ENCODE data around the gene CYTH3.

Gene CYTH3

GRCh38 chr7:6146666-6147065 is 125.8 kb downstream of the CYTH3 start:
- Histone ChIP-seq H3K4me3 (ENCODE audit: low read depth, low read length) (no peak overlapping the region), H3K4me1 (ENCODE audit: control insufficient read depth, insufficient read depth, low read length) (no peaks in the 10 kb centered on the region), H3K9me3 (ENCODE audit: control insufficient read depth, insufficient read depth, low read depth, low read length) (no peaks in the 10 kb centered on the region), H3K36me3 (ENCODE audit: control insufficient read depth, insufficient read depth, low read length) (peaks cover 90% of the 10 kb centered on the region), H3K9ac (ENCODE audit: low read length) (no peak overlapping the region), H3K27me3 (ENCODE audit: control insufficient read depth, insufficient read depth, low read length) (no peaks in the 10 kb centered on the region), H3K27ac (ENCODE audit: low read depth, low read length) (no peak overlapping the region)

GRCh38 chr7:6143997-6144396 is 128.4 kb downstream of the CYTH3 start:
- H3K9ac ChIP-seq (ENCODE audit: low read length) = no peak overlapping the region
- no peaks in the 10 kb centered on the region for H3K27me3 ChIP-seq (ENCODE audit: control insufficient read depth, insufficient read depth, low read length)
- H3K4me3 ChIP-seq (ENCODE audit: low read depth, low read length) = no peak overlapping the region
- H3K9me3 ChIP-seq (ENCODE audit: control insufficient read depth, insufficient read depth, low read depth, low read length) = no peaks in the 10 kb centered on the region
- H3K36me3 ChIP-seq (ENCODE audit: control insufficient read depth, insufficient read depth, low read length) = peaks cover 83% of the 10 kb centered on the region
- no peaks in the 10 kb centered on the region for H3K4me1 ChIP-seq (ENCODE audit: control insufficient read depth, insufficient read depth, low read length)
- no peak overlapping the region for H3K27ac ChIP-seq (ENCODE audit: low read depth, low read length)

- Histone ChIP-seq H3K27ac (ENCODE audit: low read depth, low read length) (no peak overlapping the region), H3K4me3 (ENCODE audit: low read depth, low read length) (no peak overlapping the region), H3K9ac (ENCODE audit: low read length) (no peak overlapping the region), H3K4me1 (ENCODE audit: control insufficient read depth, insufficient read depth, low read length) (no peaks in the 10 kb centered on the region), H3K9me3 (ENCODE audit: control insufficient read depth, insufficient read depth, low read depth, low read length) (no peaks in the 10 kb centered on the region), H3K36me3 (ENCODE audit: control insufficient read depth, insufficient read depth, low read length) (peaks cover 77% of the 10 kb centered on the region), H3K27me3 (ENCODE audit: control insufficient read depth, insufficient read depth, low read length) (no peaks in the 10 kb centered on the region)
These were observed 129.5 kb downstream of the CYTH3 start for GRCh38 chr7:6142871-6143380.

- no peak overlapping the region for H3K27ac ChIP-seq (ENCODE audit: low read depth, low read length)
- no peaks in the 10 kb centered on the region for H3K9me3 ChIP-seq (ENCODE audit: control insufficient read depth, insufficient read depth, low read depth, low read length)
These were observed 133.0 kb downstream of the CYTH3 start for GRCh38 chr7:6139189-6139996.

GRCh38 chr7:6136475-6136874 is 135.9 kb downstream of the CYTH3 start:
- Histone ChIP-seq H3K9me3 (ENCODE audit: control insufficient read depth, insufficient read depth, low read depth, low read length) (no peaks in the 10 kb centered on the region), H3K27ac (ENCODE audit: low read depth, low read length) (no peak overlapping the region), H3K36me3 (ENCODE audit: control insufficient read depth, insufficient read depth, low read length) (peaks cover 39% of the 10 kb centered on the region), H3K4me3 (ENCODE audit: low read depth, low read length) (no peak overlapping the region), H3K4me1 (ENCODE audit: control insufficient read depth, insufficient read depth, low read length) (no peaks in the 10 kb centered on the region), H3K9ac (ENCODE audit: low read length) (no peak overlapping the region), H3K27me3 (ENCODE audit: control insufficient read depth, insufficient read depth, low read length) (no peaks in the 10 kb centered on the region)

More at GRCh38 chr7:6139189-6139996, 133.0 kb downstream of the CYTH3 start:
- Histone ChIP-seq H3K27me3 (ENCODE audit: control insufficient read depth, insufficient read depth, low read length) (no peaks in the 10 kb centered on the region), H3K4me3 (ENCODE audit: low read depth, low read length) (no peak overlapping the region), H3K36me3 (ENCODE audit: control insufficient read depth, insufficient read depth, low read length) (peaks cover 54% of the 10 kb centered on the region), H3K9ac (ENCODE audit: low read length) (no peak overlapping the region), H3K4me1 (ENCODE audit: control insufficient read depth, insufficient read depth, low read length) (no peaks in the 10 kb centered on the region)

GRCh38 chr7:6133249-6133648 is 139.2 kb downstream of the CYTH3 start:
- Histone ChIP-seq H3K36me3 (ENCODE audit: control insufficient read depth, insufficient read depth, low read length) (peaks cover 43% of the 10 kb centered on the region), H3K27me3 (ENCODE audit: control insufficient read depth, insufficient read depth, low read length) (no peaks in the 10 kb centered on the region), H3K27ac (ENCODE audit: low read depth, low read length) (no peak overlapping the region), H3K4me1 (ENCODE audit: control insufficient read depth, insufficient read depth, low read length) (no peaks in the 10 kb centered on the region), H3K9ac (ENCODE audit: low read length) (no peak overlapping the region), H3K9me3 (ENCODE audit: control insufficient read depth, insufficient read depth, low read depth, low read length) (no peaks in the 10 kb centered on the region), H3K4me3 (ENCODE audit: low read depth, low read length) (no peak overlapping the region)

GRCh38 chr7:6130007-6130587 is 142.3 kb downstream of the CYTH3 start:
- H3K36me3 ChIP-seq (ENCODE audit: control insufficient read depth, insufficient read depth, low read length) = peaks cover 50% of the 10 kb centered on the region
- no peaks in the 10 kb centered on the region for H3K4me1 ChIP-seq (ENCODE audit: control insufficient read depth, insufficient read depth, low read length)
- H3K27ac ChIP-seq (ENCODE audit: low read depth, low read length) = no peak overlapping the region
- no peaks in the 10 kb centered on the region for H3K27me3 ChIP-seq (ENCODE audit: control insufficient read depth, insufficient read depth, low read length)
- H3K9ac ChIP-seq (ENCODE audit: low read length) = no peak overlapping the region
- no peak overlapping the region for H3K4me3 ChIP-seq (ENCODE audit: low read depth, low read length)
- H3K9me3 ChIP-seq (ENCODE audit: control insufficient read depth, insufficient read depth, low read depth, low read length) = no peaks in the 10 kb centered on the region

- Histone ChIP-seq H3K9ac (ENCODE audit: low read length) (no peak overlapping the region), H3K27me3 (ENCODE audit: control insufficient read depth, insufficient read depth, low read length) (no peaks in the 10 kb centered on the region), H3K27ac (ENCODE audit: low read depth, low read length) (no peak overlapping the region), H3K36me3 (ENCODE audit: control insufficient read depth, insufficient read depth, low read length) (peaks cover 54% of the 10 kb centered on the region), H3K4me1 (ENCODE audit: control insufficient read depth, insufficient read depth, low read length) (no peaks in the 10 kb centered on the region), H3K4me3 (ENCODE audit: low read depth, low read length) (no peak overlapping the region), H3K9me3 (ENCODE audit: control insufficient read depth, insufficient read depth, low read depth, low read length) (no peaks in the 10 kb centered on the region)
These were observed 144.2 kb downstream of the CYTH3 start for GRCh38 chr7:6128205-6128604.

- Histone ChIP-seq H3K4me1 (ENCODE audit: control insufficient read depth, insufficient read depth, low read length) (no peaks in the 10 kb centered on the region), H3K27me3 (ENCODE audit: control insufficient read depth, insufficient read depth, low read length) (no peaks in the 10 kb centered on the region), H3K9me3 (ENCODE audit: control insufficient read depth, insufficient read depth, low read depth, low read length) (no peaks in the 10 kb centered on the region), H3K9ac (ENCODE audit: low read length) (no peak overlapping the region), H3K27ac (ENCODE audit: low read depth, low read length) (no peak overlapping the region), H3K4me3 (ENCODE audit: low read depth, low read length) (no peak overlapping the region), H3K36me3 (ENCODE audit: control insufficient read depth, insufficient read depth, low read length) (peaks cover 64% of the 10 kb centered on the region)
These were observed 145.3 kb downstream of the CYTH3 start for GRCh38 chr7:6127110-6127490.

- no peak overlapping the region for H3K4me3 ChIP-seq (ENCODE audit: low read depth, low read length)
- H3K9ac ChIP-seq (ENCODE audit: low read length) = no peak overlapping the region
- peaks cover 3% of the 10 kb centered on the region; the same call in 1 of the 2 replicates for H3K9me3 ChIP-seq (ENCODE audit: control insufficient read depth, insufficient read depth, low read depth, low read length)
- no peaks in the 10 kb centered on the region for H3K4me1 ChIP-seq (ENCODE audit: control insufficient read depth, insufficient read depth, low read length)
- peaks cover 69% of the 10 kb centered on the region for H3K36me3 ChIP-seq (ENCODE audit: control insufficient read depth, insufficient read depth, low read length)
- no peak overlapping the region for H3K27ac ChIP-seq (ENCODE audit: low read depth, low read length)
- H3K27me3 ChIP-seq (ENCODE audit: control insufficient read depth, insufficient read depth, low read length) = no peaks in the 10 kb centered on the region
These were observed 148.6 kb downstream of the CYTH3 start for GRCh38 chr7:6123843-6124242.

GRCh38 chr7:6121141-6121540 is 151.3 kb downstream of the CYTH3 start:
- Histone ChIP-seq H3K27me3 (ENCODE audit: control insufficient read depth, insufficient read depth, low read length) (no peaks in the 10 kb centered on the region), H3K4me3 (ENCODE audit: low read depth, low read length) (no peak overlapping the region), H3K4me1 (ENCODE audit: control insufficient read depth, insufficient read depth, low read length) (no peaks in the 10 kb centered on the region), H3K36me3 (ENCODE audit: control insufficient read depth, insufficient read depth, low read length) (peaks cover 75% of the 10 kb centered on the region), H3K9me3 (ENCODE audit: control insufficient read depth, insufficient read depth, low read depth, low read length) (peaks cover 3% of the 10 kb centered on the region; the same call in 1 of the 2 replicates), H3K9ac (ENCODE audit: low read length) (no peak overlapping the region), H3K27ac (ENCODE audit: low read depth, low read length) (no peak overlapping the region)

All from HUES6 (cell line).